ENCODE results near the gene METTL5.

METTL5 gene

GRCh38 chr2:169765523-169765922 is 59.2 kb downstream of the METTL5 start:
- Histone ChIP-seq H3K27ac (ENCODE audit: low read length) (no peak overlapping the region), H3K27me3 (ENCODE audit: insufficient read depth, low read length, poor library complexity) (no peaks in the 10 kb centered on the region), H4K20me1 (ENCODE audit: insufficient read depth, low read length) (no peaks in the 10 kb centered on the region; the same call in 1 of the 2 replicates), H2AFZ (ENCODE audit: low read depth, low read length) (no peak overlapping the region), H3K79me2 (ENCODE audit: insufficient read depth, low read length) (no peaks in the 10 kb centered on the region), H3K4me2 (ENCODE audit: insufficient read depth, low read length) (no peak overlapping the region), H3K36me3 (ENCODE audit: insufficient read depth, low read length) (peaks cover 15% of the 10 kb centered on the region), H3K4me3 (ENCODE audit: low read depth in 1 of 2, low read length in 2 of 2) (no peak overlapping the region), H3K9ac (ENCODE audit: low read depth, low read length) (no peak overlapping the region), H3K9me3 (ENCODE audit: insufficient read depth, low read length, severe bottlenecking) (no peaks in the 10 kb centered on the region), H3K4me1 (ENCODE audit: insufficient read depth, low read length) (no peaks in the 10 kb centered on the region)
- ATAC-seq (ENCODE audit: insufficient read depth, low read depth) (no peak), DNase-seq (no peak)
- TF ChIP-seq EZH2 (IDR thresholded peaks at IDR 0.05; ENCODE audit: borderline replicate concordance, low read depth, low read length, severe bottlenecking) (no peak), CTCF (IDR thresholded peaks at IDR 0.05; ENCODE audit: borderline replicate concordance, extremely low read depth, low read length, poor library complexity, severe bottlenecking) (no peak)

GRCh38 chr2:169761970-169762292 is 62.8 kb downstream of the METTL5 start:
- no peak for TF ChIP-seq EZH2 (IDR thresholded peaks at IDR 0.05; ENCODE audit: borderline replicate concordance, low read depth, low read length, severe bottlenecking)
- no peak for TF ChIP-seq CTCF (IDR thresholded peaks at IDR 0.05; ENCODE audit: borderline replicate concordance, extremely low read depth, low read length, poor library complexity, severe bottlenecking)
- no peak for ATAC-seq (ENCODE audit: insufficient read depth, low read depth)
- H3K4me1 ChIP-seq (ENCODE audit: insufficient read depth, low read length), result no peaks in the 10 kb centered on the region

More at GRCh38 chr2:169761970-169762292, 62.8 kb downstream of the METTL5 start:
- Histone ChIP-seq H3K27me3 (ENCODE audit: insufficient read depth, low read length, poor library complexity) (no peaks in the 10 kb centered on the region), H3K27ac (ENCODE audit: low read length) (no peak overlapping the region), H3K4me3 (ENCODE audit: low read depth in 1 of 2, low read length in 2 of 2) (no peak overlapping the region), H4K20me1 (ENCODE audit: insufficient read depth, low read length) (no peaks in the 10 kb centered on the region), H3K79me2 (ENCODE audit: insufficient read depth, low read length) (no peaks in the 10 kb centered on the region), H3K9me3 (ENCODE audit: insufficient read depth, low read length, severe bottlenecking) (no peaks in the 10 kb centered on the region), H3K9ac (ENCODE audit: low read depth, low read length) (no peak overlapping the region), H2AFZ (ENCODE audit: low read depth, low read length) (no peak overlapping the region), H3K4me2 (ENCODE audit: insufficient read depth, low read length) (no peak overlapping the region), H3K36me3 (ENCODE audit: insufficient read depth, low read length) (peaks cover 10% of the 10 kb centered on the region; the same call in 1 of the 2 replicates)
- DNase-seq, result no peak

Measured in DND-41 (cell line).